ENCODE data around the gene CSH2.

CSH2 gene

DNA sequence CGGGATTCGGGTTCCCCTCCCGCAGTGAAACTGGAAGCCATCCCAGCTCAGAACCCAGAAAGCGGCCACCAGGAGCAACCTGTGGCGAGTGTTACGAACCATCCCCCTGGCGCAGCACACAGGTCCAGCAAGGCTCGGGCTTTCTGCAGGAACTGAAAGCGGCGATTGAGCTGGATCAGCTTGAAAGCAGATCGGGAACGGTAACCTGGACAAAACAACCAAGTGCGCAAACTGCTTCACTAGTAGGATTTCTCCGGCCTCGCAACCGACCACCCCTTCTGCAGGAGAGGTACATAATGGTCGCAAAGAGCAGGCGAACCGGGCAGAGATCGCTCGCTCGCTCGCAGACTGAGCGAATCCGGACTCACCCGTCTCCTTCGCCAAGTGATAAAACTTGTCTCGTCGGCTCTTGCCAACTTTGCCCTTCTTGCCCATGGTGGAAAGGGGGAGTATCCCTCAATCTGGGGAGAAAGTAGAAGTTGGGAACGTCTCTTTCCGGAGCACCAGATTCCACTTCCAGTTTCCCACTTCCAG, 46.9 kb downstream of the CSH2 start:
- WGBS (ENCODE audit: insufficient coverage, insufficient read length), result no CpG with 5 or more reads among the region's 31 CpGs
- Histone ChIP-seq H3K27ac (ENCODE audit: low read length) (no peak overlapping the region), H3K4me3 (ENCODE audit: low read length) (peak overlapping the region; percentile 89)

GRCh38 chr17:63824362-63824761, 49.1 kb downstream of the CSH2 start:
- Histone ChIP-seq H3K27me3 (ENCODE audit: control insufficient read depth, insufficient read depth, low read length) (no peaks in the 10 kb centered on the region), H3K4me1 (ENCODE audit: control insufficient read depth, insufficient read depth, low read length) (no peaks in the 10 kb centered on the region), H3K4me3 (ENCODE audit: low read length) (no peak overlapping the region), H3K9me3 (ENCODE audit: control insufficient read depth, insufficient read depth, low read length) (no peaks in the 10 kb centered on the region), H3K27ac (ENCODE audit: low read length) (no peak overlapping the region), H3K36me3 (ENCODE audit: control insufficient read depth, insufficient read depth, low read length) (peaks cover 38% of the 10 kb centered on the region)
- no peak for DNase-seq (ENCODE audit: low read depth, low spot score)
- no CpG with 5 or more reads among the region's 9 CpGs for WGBS (ENCODE audit: insufficient coverage, insufficient read length)

More for the DNA sequence above, 46.9 kb downstream of the CSH2 start:
- Histone ChIP-seq H3K36me3 (ENCODE audit: control insufficient read depth, insufficient read depth, low read length) (peaks cover 46% of the 10 kb centered on the region), H3K9me3 (ENCODE audit: control insufficient read depth, insufficient read depth, low read length) (no peaks in the 10 kb centered on the region), H3K27me3 (ENCODE audit: control insufficient read depth, insufficient read depth, low read length) (no peaks in the 10 kb centered on the region), H3K4me1 (ENCODE audit: control insufficient read depth, insufficient read depth, low read length) (no peaks in the 10 kb centered on the region)
- DNase-seq (ENCODE audit: low read depth, low spot score), result no peak

- no peak for DNase-seq (ENCODE audit: low read depth, low spot score)
Measured at GRCh38 chr17:63823659-63824331, 49.7 kb downstream of the CSH2 start.

GRCh38 chr17:63822537-63822936, 50.9 kb downstream of the CSH2 start:
- H3K4me1 ChIP-seq (ENCODE audit: control insufficient read depth, insufficient read depth, low read length), result no peaks in the 10 kb centered on the region
- H3K9me3 ChIP-seq (ENCODE audit: control insufficient read depth, insufficient read depth, low read length), result no peaks in the 10 kb centered on the region
- H3K27me3 ChIP-seq (ENCODE audit: control insufficient read depth, insufficient read depth, low read length), result no peaks in the 10 kb centered on the region
- no peak for DNase-seq (ENCODE audit: low read depth, low spot score)
- no peak overlapping the region for H3K4me3 ChIP-seq (ENCODE audit: low read length)
- peaks cover 52% of the 10 kb centered on the region for H3K36me3 ChIP-seq (ENCODE audit: control insufficient read depth, insufficient read depth, low read length)
- H3K27ac ChIP-seq (ENCODE audit: low read length), result no peak overlapping the region

More at GRCh38 chr17:63823659-63824331, 49.7 kb downstream of the CSH2 start:
- Histone ChIP-seq H3K27me3 (ENCODE audit: control insufficient read depth, insufficient read depth, low read length) (no peaks in the 10 kb centered on the region), H3K27ac (ENCODE audit: low read length) (no peak overlapping the region), H3K9me3 (ENCODE audit: control insufficient read depth, insufficient read depth, low read length) (no peaks in the 10 kb centered on the region), H3K36me3 (ENCODE audit: control insufficient read depth, insufficient read depth, low read length) (peaks cover 39% of the 10 kb centered on the region), H3K4me3 (ENCODE audit: low read length) (no peak overlapping the region), H3K4me1 (ENCODE audit: control insufficient read depth, insufficient read depth, low read length) (no peaks in the 10 kb centered on the region)
- WGBS (ENCODE audit: insufficient coverage, insufficient read length), result no CpG with 5 or more reads among the region's 13 CpGs

Data from iPS DF 6.9 (cell line).